HG03175 (cell line): ENCODE results near the gene NEK6.
"Not testable (repeated sequence)": the region's sequence is repeated elsewhere in the genome, so short reads cannot be mapped to it uniquely, and the experiment has no call there.

Experiments used
- ATAC-seq: cut with Tn5 transposase; IDR thresholded peaks from one replicate; pipeline ENCODE4 v1.9.1; 2021; ENCODE audit warnings: mild to moderate bottlenecking, moderate library complexity; ENCODE audit not compliant: unreplicated experiment

NEK6 gene

DNA sequence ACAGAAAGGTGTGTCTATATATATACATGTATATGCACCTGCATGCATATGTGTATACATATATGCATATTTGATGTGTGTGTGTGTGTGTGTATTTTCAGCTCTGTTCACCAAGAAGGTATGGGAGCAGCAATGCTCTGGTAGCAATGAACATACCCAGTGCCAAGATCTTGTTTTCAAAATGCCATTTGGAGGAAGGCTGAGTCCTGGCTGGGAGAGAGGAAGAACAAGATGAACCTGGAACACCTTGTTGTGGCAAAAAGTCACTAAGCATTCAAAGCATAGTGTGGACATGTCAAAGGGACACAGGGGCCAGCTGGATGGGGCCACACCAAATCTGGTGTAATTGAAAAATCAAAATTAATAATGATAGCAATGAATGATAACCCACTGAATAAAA lies 31.8 kb upstream of the NEK6 start:
- no peak for ATAC-seq

DNA sequence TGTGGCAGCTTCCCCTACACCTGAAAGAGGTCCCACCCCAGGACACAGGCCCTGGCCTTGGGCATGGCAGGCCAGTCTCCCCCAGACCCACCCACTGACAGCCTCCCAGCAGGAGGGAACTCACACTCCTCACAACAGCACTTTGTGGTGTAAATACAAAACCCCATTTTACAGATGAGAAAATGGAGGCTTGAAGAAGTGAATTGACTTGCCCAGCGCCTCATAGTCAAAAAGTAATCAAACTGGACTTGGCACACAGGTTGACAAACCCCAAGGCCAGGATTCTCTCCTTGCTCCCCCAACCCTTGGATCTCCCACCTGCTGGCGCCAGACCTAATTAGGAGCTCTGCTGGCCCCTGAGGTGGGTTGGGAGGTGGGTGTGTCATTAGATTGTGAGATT lies 29.2 kb upstream of the NEK6 start:
- no peak for ATAC-seq

DNA sequence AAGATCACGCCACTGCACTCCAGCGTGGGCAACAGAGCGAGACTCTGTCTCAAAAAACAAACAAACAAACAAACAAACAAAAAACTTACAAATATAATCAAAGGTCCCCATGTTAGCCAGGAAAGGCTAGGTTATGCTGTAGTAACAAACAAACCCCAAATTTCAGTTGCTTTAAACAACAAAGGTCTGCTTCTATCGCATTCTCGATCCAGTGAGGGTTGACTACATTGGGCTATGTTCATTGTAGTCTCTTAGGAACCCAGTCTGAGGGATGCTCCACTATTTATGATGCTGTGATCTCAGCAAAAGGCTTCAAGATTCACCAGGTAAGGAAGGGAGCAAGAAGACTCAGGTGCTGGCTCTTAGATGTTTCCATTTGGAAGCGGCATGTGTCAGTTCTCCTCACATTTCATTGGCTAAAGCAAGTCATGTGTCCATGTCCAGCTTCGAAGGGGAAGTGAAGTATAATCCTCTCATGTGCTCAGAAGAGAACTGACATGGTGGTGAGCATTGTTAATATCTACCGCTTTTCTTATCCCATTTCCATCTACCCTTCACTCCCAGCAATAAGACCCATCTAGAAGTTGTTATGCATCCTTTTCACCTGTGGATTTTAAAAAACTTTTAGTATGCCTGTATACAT lies 26.5 kb upstream of the NEK6 start:
- no peak for ATAC-seq

DNA sequence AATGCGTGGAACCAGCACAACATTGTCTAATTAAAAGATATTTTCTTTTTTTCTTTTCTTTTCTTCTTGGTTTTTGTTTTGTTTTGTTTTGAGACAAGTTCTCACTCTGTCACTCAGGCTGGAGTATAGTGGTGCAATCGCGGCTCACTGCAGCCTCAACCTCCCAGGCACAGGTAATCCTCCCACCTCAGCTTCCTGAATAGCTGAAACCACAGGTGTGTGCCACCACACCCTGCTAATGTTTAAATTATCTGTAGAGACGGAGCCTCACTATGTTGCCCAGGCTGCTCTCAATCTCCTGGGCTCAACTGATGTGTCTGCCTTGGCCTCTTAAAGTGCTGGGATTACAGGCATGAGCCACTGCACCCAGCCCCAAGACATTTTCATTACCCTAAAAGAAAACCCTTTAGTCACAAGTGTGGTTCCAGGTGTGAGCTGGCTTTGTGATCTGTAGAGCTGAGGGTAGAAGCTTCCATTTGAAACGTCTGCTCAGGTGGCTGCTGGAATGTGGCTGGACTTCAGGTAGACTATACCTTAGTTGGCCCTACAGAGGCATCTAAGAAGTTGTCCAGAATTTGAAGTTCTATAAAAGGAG lies 19.1 kb upstream of the NEK6 start:
- ATAC-seq: no peak

DNA sequence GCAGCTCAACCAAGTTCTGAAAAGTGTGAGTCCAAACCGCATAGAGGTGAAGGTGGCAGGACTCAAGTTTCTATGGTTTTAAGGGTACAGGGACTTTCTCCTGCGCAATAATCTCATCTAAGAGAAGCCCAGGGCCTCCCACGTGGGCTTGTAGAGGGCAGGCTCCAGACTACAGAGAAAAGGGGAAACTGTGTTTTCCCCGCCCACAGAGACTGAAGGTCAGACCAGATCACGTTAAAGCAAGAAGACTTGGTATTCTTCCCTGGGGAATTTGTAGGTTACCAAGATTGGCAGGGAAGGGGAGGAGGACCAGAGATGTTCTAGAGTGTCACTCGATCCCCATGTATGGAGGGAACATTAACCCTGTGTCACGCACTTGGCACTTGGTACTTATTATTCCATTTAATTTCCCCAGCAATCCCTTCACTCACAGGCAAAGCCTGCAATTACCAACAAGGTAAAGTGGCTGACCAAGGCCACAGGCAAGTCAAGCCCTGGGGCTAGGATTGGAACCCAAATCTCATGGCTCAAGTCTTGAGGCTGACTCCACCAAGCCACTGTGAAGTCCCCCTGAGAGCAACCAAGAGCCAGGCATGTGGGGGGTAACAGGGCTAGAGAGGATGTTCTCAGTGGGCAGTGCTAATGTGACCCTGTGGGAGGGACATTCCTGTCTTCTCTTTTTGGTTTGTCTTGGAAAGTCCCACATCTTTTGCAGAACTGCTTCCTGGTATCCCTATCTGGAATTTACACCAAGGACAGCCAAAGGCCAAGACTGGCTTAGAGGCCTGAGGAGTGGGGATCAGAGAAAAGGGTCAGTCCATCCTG lies 18.3 kb upstream of the NEK6 start:
- ATAC-seq: peak; percentile 76

DNA sequence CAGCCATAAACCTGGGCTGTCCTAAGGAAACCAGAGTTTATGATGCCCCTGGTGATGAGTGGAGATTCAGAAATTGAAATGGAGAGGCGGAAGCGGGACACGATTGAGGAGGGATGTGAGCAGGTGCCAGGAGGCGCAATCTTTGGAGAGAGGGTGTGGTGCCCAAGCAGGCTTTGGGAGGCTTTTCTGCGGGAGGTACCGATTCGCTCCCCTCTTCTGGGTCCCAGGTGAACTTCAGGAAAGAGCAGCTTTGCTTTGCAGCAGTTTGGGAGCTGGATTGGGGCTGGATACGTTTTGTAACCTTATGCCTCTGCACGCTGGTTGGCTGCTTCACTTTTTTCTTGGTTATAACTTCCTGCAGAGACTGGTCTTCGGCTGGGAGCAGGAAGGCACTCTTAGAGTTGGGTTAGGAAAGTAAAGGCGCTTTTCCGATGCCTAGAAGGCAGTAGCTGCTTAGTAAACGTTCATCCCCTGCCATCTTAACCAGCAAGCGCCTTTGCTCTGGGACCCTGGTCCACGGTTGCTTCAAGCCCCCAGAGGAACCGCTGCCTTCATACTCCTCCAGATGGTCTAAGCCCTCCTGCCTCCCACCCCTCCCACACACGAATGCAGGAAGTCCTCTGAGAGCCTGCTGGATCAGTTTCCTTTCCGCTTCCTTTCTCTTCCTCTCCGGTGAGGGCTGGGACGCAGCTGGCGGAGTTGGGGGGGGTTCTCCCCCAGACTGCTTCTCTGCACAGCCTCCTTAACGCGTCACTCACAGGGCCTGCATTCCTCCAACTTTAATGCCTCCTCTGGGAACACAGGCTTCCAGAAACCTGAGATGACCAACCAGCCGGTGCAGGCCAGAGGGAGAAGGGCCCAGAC lies 15.2 kb upstream of the NEK6 start:
- ATAC-seq: no peak

DNA sequence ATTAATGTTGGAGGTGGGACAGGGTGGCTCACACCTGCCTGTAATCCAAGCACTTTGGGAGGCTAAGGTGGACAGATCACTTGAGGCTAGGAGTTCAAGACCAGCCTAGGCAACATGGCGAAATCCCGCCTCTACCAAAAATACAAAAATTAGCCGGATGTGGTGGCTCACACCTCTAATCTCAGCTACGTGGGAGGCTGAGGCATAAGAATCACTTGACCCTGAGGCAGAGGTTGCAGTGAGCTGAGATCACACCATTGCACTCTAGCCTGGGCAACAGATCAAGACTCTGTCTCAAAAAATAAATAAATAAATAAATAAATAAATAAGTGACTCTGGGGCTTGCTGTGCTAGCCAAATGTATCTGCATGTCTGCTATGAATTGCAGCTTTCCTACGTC lies 10.4 kb upstream of the NEK6 start:
- ATAC-seq: not testable (repeated sequence)

DNA sequence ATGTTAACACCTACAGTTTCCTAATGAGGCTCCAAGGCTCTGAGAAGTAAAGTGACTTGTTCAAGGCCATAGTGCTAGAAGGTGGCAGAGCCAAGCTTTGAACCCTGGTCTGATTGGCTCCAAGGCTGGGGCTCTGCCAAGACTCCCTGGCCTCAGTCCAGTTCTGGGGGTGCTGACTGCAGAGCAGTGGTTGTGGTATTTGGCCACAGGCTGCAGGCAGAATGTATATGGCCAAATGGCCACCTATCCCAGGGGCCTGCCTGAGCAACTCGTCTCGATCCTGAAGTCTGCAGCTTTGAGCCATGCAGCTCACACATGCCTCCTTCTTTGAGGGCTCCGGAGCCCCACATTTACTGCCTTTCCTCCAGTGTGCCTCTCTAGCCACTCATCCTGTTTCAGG lies 9.7 kb upstream of the NEK6 start:
- no peak for ATAC-seq

DNA sequence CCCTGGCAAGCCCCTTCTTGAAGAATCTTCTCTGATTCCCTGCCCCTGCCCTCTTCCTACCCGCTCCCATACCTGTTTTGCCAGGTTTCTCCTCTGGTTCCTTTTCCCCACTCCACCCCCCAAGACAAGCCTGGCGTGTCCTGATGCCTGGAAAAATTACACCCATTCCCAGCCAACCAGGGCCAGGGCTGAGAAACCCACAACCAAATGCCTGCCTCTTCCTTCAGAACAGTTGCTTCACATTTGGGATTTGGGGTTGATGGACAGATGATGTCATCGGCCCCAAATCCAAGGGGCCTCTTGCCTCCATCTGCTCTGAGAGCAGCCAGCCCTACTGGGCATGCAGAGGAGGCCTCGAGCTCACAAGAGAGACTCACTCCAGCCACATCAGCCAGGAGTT lies 8.8 kb upstream of the NEK6 start:
- ATAC-seq: no peak

DNA sequence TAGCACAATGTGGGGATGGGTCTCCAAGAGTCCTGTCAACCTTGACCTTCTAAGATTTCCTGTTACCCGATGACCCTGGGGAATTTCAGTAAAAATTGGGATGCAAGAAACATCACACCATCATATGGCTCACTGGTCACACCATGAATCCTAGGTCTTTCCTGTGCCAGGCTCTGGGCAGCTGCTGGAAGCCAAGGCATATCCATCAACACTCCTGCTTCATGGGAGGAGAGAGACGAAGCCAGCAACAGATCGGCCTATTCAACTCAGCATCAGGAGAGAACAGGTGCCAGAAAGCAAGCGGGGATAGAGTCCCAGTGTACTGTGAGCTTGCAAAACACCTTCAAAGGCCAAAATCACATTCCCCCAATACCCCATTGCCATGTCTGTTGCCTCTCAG lies 6.5 kb upstream of the NEK6 start:
- ATAC-seq: no peak

DNA sequence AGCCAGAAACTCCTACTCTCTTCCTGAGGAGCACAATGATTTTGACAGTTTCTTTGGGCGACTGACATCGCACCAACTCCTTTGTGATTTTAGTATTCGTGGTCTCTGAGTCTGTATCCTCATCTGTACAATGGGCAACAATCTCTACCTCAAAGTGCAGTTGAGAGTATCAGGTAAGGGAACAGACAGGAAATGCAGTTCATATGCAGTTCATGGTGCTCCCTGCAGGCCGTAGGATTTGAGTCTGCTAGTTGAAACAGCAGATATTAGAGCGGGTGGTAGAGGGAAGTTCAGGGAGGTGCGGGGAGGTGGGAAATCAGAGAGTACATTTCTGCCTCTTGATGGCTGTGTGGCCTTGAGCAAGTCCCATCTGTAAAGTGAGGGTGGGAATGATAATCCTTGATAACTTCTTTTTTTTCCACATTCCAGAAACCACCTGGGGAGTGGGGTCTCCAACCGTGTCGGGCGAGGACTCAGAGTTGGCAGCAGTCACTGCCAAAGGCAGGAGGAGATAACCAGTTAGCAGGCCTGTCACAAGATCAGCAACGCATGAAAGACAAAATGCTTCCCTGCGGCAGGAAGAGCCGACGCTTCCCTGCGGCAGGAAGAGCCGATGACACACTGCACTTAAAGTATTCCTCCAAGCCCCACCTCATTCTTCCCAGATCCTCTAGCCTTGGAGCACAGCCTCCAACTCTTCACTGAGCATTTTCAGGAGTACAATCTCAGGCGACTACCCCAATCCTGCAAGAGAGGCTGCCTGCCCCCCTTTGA lies 6.0 kb upstream of the NEK6 start:
- no peak for ATAC-seq

DNA sequence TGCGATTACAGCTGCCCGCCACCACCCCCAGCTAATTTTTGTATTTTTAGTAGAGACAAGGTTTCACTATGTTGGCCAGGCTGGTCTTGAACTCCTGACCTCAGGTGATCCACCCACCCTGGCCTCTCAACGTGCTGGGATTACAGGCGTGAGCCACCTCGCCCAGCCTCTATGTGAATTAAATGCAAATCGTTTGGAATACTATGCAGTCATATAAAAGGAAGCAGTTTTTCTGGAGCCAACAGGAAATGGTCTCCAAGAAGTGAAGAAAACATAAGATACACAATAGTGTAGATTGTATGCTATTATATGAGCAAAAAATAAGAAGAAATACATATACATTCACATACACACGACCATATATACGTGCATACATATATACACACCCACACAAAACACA lies 4.9 kb upstream of the NEK6 start:
- ATAC-seq: not testable (repeated sequence)

DNA sequence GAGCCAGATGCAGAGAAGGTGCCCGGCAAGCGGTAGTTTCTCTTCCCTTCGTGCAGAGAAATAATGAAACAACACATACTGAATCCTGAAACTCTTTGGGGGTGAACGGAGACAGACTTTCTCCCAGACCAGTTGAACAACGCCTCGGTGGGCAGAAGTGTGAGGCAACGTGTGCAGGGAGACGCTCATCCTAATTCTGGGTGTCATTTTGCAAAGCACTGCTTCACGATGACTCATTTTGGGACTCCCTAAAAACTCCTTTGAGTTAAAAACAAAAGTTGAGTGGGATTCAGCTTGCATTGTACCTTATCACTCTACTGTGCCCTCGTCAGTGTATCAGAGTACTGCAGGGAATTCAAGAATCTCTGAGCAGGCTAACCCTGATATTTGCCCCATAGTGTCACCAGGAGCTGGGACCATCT lies 3.5 kb upstream of the NEK6 start:
- ATAC-seq: peak; percentile 68

DNA sequence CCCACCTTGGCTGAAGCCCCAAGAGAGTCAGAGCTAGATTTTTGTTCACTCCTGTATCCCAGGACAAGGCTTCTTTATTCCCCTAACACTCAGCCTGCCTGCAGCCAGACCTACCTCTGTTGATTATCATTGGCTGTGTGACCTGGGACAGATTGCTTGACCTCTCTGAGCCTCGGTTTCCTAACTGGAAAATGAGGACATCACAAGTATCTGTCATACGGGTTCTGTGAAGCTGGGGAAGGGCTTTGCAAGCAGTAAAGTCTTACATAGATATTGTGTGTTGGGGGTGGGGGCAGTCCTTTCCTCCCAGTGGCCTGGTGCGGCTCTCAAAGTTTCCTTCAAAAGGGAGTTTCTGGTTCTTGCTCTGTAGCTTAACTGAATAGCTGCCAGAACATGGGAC lies 2.5 kb upstream of the NEK6 start:
- no peak for ATAC-seq

DNA sequence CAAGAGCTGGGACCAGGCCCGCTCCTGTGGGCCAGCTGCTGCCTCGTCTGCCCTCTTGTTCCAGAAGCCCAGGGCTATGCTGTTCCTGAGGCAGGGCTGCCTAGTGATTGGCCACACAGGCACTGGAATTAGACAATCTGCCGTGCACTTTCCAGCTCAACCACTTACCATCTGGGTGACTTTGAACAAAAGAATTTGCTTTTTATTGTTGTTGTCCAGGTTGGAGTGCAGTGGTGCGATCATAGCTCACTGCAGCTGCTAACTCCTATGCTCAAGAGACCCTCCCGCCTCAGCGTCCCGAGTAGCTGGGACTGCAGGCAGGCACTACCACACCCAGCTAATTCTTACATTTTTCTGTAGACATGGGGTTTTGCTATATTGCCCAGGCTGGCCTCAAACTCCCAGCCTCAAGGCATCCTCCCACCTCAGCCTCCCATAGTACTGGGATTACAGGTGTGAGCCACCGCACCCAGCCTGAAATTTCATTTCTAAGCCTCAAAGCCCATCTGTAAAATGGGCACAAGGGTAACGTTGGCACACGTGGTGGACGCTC lies 1.2 kb upstream of the NEK6 start:
- no peak for ATAC-seq

DNA sequence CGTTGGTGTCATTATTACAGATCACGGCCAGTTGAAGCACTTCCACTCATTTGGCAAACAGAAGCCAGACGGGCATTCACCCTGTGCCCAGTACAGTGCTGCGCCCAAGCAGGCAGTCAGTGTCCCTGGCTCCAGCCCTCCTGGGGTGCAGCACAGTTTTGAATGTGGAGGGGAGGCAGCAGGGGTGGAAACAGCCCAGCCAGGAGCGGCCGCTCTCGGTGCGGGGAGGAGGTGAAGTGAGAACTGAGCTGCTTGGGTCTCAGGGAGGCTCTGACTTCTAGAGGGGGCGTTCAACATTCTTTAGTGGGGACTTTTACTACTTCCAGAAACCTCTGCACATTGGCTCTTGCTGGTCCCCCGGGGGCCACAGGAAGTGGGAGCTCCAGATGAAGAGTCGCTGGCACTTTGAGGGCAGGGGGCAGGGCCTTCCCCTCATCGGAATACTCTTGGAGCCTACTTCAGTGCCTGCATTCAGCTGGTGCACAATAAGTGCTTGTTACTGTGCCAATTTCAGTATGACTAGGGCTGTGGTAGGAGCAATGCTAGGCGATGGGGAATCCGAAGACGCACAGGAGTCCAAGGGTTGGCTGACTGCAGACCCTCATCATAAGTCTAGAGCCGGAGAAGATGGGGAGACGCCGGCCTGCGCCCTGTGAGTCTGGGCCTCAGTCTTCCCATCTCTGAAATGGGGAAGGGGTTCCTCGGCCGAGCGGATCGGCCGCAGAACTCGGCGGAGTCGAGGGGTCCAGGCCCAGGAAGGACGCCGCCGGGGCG lies 492 bp upstream of the NEK6 start:
- no peak for ATAC-seq

DNA sequence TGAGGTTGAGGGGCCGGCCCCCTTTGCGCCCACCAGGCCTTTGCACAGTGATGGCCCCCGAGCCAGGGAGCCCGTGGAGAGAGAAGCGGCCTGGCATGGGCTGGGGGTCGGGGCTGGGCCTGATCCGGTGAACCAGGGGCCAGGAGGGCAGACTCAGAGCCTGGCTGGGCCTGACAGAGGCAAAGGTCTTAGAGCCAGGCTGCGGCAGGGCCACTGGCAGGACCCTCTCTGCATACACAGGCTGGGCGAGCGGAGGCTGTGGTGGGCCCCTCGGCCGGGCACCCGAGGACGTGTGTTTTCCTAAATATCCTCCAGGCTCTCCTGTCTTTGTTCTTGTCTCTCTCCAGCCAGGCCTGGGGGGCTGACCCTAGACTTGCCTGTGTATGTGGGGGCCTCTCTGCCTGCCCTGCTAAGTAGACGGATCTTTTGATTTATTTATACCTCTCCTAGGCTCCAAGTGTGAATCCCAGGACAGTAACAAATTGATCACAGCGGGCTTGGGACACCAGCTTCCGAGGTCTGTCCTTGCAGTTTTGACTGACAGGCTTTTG lies 933 bp downstream of the NEK6 start:
- ATAC-seq: no peak

DNA sequence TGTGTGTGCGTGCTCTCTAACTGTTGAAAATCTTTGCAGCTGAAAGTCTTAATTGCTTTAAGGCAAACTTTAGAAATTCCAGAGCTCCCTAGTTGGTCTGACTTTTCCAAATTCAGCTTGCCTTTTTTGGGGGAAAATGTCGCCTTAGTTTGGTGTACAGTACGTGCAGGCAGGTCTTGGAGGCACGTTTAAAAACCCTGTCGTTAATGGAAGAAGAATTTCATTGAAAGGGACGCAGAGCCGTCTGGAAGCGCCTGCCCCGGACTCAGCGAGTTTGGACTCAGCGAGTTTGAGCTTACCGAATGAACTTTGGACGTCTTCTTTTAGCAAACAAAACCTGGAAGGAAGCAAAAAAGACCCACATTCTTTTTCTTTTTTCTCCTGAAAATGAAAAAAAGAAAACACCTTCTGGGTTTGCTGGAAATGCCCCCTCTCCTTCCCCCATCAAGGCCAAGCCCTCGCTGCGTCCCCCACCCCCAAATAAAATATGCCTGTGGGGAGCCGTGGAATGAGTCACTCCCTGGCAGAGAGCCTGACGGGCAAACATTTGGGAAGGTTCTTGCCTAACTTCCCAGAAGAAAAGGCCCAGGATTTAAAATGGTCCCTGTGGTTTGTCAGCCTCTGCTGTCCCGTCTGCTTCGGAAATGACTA lies 1.5 kb downstream of the NEK6 start:
- no peak for ATAC-seq
